IPS-NIHi7 (cell line): ENCODE measurements around the gene VAV2.

Experiments
- DNase-seq: peaks from one replicate; pipeline ENCODE4 v3.0.0; 2012; ENCODE audit warnings: mixed read lengths; ENCODE audit errors: extremely low spot score

Gene VAV2

DNA sequence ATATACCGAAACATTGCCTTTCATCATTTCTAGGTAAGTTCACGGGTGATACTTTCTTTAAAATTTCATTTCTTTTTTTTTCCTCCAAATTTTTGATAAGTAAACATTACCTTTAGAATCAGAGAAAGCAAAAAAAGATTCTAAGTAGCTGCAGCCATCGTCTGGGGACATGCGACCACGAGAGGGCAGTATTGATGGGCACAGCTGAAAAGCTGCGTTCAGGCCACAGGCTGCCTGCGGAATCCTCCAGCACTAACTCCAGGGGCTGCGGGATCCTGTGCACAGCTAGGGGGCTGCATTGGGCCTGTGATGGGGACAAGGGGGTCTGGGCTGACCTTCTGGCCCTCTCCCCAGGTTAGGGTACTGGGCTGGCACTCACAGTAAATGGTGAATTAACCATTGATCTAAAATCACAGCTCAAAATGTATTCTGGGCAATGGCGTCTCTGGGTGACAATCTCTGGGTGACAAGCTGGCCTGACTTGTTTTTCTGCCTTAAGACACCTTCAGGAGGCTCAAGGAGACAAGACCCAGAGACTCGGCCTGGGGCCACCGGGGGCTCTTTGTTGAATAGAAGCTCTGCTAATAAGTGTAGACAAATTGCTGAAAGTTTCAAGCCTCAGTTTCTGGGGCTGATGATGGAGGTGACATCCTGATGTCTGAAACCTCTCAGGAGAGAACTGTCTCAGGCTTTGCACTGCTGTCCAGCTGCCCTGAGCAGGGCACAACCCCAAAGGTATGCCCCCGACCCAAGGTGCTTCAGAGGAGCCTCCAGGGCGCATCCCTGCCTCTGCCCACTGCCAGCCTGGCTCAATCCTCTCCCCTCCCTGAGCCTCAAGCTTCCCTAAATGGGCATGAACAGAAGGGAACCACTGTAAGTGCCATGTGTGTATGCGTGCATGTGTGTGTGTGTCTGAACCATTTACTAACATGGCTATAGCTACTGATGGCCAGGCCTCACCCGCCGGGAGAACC is 209.7 kb downstream of the VAV2 start:
- peak; percentile 91 for DNase-seq

DNA sequence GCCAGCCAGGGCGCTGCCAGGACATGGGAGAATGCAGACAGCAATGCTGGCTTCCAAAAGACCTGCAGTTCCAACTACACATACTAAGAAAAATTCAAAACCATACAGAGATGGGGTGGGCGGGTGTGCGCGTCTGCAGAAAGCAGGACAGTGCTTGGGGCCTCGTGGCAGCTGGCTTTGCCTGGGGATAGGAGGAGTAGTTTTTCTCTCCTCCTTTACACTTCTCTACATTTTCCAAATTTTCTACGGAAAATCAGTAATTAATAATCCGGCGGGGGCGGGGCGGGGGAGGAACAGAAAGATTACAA is 210.3 kb downstream of the VAV2 start:
- no peak for DNase-seq

DNA sequence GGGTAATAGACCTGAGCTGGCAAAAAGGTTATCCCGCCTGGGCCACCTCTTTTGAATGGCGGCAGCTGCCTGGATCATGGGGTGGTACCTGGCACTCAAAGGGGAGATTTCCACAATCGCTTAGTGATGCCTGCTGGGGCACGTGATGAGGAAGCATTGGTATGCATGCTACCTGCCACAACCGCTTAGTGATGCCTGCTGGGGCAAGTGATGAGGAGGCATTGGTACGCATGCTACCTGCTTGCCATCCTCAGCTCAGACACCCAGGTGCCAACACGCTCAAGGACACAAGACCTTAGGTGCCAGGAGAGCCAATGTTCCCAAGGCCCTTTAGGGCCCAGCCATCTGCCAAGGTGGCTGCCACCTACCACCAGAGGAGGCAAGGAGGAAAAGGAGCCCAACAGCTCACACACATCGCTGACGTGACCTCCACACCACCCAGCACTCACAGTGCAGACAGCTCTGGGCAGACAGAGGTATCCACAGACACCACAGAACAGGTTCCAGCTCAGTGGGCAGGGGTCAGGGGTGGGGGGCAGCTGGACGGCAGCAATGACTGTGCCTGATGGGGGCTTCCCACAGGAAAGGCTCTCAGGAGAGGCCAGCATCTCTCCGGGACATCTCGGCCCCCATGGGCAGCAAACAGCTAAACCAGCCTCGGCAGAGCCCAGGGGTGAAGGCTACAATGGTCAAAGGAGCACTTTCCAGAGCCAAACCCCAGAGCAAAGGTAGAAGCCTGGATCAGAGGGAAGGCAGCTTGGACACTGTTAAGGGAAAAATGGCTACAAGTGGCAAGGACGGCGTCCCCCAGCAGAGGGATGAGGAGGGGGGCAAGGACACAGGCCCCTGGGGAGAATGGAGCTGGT is 210.9 kb downstream of the VAV2 start:
- no peak for DNase-seq

DNA sequence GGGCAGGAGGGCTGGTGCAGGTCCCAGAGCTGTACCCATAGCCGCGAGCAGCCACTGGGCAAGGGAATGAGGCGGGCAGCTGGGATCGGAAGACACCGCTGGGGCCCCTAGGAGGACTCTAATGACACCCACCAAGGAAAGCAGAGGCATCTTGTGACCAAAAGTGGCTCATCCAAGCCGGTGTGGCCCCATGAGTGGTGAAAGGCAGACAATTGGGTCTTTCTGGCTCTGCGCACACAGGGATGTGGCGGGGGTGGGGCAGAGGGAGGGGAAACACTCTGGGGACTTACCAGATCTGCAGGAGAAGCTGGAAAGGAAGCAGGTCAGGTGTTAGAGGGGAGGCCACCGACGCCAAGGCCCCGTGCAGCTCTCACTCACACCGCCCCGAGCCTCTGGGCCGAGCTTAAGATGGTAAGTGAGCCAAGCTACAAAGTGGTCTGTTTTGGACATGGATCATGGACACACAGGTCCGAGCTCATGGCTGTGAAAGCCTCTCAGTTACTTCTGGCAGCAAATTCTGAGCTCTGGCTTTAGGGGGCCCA is 211.6 kb downstream of the VAV2 start:
- no peak for DNase-seq

DNA sequence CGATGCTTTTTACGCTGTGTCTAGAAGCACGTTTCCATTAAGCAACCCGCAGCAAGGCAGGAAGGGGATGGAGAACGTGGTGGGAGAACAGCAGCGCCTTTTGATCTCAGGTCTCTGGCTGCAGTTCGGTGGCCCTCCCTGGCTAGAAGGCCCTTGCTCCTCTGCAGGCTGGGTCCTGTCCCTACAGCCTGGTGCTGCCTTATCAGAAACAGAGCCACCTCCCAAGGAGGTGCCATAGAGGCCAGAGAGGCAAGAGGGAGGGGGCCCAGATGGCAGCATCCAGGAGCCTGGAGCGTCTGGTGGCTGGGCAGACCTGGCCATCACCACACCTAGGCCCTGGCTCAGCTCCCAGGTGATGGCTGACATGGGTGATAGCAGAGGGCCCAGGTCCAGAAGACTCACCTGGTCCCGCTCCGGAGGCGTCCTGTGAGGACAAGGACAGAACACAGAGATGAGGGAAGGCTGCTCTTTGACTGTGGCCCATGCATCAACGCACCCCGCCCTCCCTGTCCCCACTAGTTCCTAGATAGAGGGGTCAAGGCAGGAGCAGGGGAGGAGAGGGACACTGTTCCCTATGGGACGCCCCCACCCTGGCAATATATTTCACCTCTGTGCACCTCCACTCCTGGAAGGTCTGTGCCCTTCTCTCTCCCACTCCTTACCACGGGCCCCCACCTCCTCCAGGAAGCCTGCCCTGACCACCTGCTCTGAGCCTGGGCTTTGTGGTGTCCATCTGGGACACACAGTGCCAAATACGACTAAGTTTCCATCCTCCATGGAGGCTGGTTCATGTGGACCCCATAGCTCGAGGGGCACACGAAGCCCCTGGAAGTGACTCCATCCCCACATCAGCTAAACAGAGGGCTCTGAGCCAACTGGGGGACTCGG is 212.4 kb downstream of the VAV2 start:
- DNase-seq, result no peak

DNA sequence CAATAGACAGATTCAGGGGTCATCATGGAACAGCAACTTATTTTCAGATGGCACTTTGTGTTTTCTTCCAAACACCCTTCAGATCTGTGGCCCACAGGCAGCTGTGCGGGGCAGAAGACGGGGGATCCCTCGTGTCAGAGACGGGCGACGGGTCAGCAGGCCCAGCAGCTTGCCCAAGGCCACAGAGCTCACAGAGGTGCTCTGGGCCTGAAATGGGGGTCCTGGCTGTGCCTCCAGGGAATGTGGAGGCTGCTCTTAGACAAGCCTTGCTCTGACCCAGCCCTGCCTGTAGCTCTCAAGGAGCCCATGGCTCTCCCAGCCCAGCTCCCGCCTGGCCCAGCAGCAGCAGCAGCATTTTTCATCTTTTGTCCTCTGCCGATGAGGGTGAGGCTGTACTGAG is 213.0 kb downstream of the VAV2 start:
- no peak for DNase-seq

DNA sequence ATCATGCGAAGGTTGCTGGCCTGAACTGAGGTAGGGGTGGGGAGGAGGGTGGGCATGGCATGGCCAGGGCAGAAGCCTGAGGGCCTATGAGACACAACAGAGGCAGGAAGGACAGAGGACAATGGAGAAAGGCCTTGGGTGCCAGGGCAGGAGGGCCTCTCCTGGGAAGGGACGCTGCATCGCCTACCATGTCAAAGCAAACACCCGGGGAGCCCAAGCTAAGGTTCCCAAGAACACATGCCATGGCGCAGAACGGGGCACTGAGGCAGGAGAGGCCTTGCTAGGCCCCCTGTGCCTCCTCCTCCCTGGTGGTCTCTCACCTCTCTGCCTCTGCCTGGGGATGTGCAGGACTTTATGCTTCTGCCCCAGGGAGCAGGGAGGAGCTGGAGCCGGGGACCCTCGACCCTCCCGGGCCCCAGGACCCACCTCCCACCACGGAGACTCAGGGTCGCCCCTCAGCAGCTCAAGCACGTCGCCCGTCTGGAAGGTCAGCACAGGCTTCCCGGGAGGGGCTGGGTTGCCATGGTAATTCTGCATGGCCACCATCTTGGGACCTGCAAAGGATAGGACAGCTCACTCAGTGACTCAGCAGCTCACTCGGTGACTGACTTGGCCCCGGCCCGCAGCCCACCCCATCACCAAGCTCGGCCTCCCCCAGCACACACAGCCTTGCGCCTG is 213.6 kb downstream of the VAV2 start:
- no peak for DNase-seq

DNA sequence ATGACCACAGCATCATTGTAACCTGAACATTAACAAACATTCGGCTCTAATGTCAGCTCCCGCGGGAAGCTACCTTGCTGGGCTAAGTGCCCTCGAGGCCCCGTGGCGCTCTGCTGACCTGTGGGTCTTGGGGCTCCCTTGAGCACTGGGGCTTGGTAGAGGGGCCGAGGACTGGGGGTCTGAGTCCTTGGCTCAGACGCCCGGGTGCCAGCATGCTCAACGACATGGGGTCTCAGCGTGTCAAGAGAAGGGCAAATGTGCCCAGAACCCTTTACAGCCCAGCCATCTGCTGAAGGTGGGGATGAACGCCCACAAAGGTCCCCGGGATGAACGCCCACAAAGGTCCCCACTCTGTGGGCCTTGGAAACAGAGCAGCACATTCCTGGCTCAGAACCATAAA is 214.3 kb downstream of the VAV2 start:
- DNase-seq, result no peak

DNA sequence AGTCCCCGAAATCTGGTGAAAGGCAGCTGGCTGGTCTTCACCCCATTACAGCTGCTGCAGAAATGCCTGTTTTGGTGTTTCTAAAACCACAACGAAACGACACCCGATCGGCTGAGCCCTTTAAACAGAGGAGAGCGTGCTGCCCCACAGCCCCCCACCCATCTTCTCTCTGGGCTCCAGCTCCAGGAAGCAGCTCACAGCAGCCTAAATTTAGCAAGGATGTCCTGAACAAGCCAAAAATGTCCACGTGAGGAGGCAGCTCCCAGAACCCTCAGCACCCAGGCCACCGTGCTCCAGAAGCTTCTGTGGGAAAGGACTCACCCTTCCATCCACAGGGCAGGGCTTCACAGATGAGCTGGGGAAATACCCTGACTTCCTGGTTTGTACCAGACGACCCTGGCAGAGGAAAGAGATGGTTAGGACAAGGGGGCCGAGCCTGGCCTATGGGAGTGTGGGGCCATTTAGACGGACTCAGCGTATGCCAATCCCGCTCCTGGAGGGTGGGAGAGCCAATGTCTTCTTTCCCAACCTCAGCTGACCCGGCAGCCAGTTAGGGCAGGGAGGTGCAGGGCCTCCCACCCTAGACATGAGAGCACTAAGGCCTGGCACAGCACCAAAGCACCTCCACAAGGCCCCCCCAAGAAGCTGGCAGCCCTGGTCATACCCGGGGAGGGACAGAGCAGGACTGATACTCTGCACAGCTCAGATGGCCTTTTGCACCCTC is 214.9 kb downstream of the VAV2 start:
- no peak for DNase-seq

DNA sequence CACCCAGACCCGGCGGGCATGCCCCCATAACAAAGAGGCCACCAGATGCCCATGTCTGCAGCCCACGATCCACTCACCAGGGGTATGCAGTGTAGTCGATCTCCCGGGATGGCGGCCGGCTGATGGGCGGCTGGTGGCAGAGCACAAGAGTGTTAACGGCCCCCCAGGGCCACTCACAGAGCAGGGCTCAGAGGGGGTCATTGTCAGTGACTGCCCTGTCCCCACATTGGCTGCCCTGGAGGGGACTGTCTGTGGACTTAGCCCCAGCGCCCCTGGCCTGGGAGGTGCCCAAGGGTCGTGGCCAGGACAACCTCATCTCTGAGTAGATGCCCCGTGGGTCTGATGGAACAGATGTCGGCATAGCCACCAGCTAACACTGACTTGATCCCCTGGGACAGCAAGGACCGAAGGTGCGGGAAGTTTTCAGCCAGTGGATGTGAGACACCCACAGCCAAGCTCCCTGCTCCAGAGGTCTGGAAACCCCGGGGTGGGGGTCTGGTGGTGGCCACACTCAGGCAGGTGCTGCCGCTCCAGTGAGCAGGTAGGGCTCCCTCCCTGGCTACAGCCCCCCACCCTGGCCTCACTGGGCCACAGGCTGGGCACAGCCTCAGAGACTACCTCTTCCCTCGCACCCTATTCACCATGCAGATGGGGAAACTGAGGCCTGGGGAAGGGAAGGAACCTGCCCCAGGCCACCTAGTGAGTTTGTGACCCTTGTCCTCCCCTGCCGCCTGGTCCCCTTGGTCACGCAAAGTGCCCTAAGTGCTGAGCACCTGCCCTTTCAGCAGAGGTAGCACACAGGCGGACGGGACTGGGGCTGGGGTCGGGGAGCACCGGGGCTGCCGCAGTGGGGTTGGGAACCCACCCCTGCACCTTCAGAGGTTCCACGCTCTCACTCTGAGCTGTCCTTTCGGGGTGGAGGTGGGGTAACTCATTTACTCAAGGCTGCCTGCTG is 215.9 kb downstream of the VAV2 start:
- DNase-seq, result no peak

DNA sequence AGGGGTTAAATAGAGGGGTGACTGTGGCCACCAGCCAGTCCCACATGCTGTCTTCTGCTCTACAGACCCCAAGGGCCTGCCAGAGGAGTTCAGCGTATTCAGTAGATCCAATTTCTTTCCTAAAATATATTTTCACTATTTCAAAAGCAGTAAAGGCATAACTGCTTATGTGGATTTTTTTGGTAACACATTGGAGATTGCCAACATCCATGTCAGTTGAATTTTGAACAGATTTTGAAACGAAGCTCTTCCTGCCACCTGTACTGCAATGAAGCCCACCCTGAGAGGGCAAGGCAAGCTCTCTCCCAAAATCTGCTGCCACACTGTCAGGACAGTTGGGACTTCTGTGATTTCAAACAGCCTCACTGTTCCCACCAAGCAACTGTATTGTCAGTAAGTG is 216.8 kb downstream of the VAV2 start:
- no peak for DNase-seq

DNA sequence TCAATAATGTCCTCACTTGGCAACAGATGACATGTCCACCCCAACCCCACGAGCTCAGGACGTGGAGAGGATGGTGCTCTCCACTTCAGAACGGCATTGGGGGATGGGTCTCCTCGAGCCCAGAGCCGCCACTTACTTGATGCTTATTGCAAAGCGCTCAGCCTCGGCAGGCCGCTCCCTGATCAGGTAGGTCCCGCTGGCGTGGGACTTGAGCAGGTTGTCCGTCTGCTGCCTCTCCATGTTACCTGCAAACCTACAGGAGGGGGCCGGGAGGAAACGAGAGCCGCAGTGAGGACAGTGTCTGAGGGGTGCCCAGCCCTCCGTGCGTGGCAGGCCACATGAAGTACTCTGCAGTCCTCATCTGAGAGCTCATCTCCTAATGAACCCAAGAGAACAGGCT is 217.3 kb downstream of the VAV2 start:
- no peak for DNase-seq

DNA sequence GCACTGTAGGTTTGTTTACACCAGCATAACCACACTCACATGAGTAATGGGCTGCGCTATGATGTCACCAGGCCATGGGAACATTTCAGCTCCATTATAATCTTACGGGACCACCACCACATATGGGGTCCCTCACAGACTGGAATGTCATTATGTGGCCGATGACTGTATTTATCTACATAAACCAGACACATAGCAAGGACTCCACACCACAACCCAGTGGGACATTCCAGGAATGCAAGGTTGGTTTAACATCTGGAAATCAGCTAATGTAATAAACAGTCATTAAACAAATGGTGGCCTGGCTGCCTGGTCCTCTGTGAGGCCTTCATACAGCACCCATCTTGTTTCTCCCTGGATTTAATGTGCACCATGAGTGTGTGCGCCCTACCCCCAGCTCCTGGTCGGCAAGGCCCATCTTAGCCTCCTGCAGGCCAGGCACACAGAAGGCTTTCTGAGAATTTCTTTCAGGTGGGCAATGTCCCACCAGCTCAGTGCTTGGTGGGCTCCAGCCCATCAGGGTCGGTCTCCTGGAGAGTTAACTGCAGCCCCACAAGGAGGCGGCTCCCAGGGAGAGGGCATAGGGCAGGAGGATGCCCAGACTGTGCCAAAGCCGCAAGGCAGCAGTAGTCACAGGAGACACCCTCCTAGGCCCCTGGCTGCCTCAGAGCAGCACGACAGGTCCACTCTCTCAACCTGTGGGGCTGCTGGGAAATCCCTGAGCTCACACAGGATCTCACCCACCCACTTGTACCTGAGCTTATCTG is 218.1 kb downstream of the VAV2 start:
- no peak for DNase-seq

DNA sequence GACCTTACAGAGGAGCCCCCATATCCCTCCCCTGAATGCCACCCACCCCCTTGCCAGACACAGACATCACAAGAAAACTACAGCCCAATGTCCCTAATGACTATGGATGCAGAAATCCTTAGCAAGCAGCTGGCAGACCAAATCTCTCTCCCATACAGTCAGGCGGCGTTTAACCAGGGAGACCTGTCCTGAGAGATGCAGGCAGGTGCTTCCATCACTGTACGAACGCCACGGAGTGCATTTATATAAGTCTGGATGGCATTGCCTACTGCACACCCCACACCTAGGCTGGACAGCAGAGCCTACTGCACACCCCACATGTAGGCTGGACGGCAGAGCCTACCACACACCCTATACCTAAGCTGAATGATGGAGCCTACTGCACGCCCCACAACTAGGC is 219.5 kb downstream of the VAV2 start:
- DNase-seq, result no peak

DNA sequence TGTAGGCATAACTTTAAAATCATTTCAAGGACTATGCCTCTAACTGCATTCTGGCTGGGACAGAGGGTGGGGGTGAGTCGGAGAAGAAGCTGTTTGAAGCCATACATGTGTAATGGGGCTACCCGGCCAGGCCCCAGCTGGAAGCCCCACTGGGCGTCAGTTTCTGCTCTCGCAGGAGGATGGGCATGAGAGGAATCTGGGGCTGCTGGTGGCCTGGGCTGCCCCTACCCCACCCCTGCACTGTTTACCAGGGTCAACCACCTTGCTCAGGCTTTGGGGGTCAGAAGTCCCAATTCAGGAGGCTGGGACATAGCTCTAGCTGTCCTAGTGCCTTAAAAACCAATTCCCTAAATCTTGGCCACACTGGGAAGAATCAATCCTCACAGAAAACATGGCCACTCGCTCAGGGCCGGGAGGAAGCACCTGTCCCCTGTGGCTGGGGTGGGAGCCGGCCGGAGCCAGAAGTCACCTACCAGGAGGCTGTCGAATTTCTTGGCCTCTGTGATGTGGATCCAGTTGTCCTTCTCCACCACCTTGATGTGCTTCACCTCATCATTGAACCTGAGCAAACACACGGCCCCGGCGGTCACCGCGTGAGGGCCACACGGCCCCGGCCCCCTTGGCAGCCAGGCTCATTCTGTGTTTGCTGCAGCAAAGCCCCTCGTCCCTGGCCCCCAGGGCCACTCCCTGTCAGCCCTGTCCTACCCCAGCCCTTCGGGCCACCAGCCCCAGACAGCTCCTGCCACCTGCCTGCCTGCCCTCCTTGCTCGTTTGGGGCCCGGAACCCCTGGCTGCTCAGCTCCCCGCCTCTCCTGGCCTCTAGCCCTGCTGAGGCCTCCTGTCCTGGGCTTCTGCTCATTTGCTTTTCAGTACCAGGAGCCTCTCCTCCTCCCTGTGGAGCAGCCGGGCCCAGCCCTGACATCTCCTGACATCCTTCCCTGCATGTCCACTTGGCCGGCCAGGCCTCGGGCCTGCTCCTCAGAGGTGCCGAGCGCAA is 220.3 kb downstream of the VAV2 start:
- no peak for DNase-seq

DNA sequence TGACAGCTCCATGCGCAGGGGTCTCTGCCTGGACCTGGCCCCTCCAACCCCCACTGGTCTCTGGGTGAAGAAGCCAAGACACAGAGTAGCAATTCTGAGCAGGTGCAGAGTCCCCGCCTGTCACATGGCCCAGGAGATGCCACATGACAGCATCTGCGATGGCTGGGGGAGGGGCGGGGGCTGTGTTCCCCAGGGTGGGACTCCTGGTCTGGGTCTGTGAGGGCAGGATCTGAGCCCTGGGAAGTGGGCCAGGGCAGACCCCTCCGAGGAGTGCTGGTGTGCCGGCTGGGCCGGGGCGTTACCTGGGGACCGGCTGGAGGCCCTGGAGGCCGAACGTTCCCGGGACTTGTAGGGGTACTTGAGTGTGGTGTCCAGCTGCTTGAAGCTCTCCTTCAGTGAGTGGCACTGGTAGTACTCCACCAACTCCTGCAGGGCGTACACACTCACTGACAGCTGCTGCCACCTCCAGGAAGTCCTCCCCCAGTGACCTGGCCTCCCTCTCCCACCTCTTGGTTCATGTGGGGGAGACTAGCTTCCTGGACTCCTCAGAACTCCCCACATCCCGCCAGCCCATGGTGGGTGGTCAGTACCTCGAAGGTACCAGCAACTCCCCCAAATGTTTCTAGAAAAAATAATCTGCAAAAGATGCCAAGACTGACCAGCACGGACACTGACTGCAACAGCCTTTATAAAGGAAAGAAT is 221.9 kb downstream of the VAV2 start:
- no peak for DNase-seq
